Activated T-helper 9 cell treated with anti-CD3 and anti-CD28 coated beads, Interleukin-2, amount 50 U/mL, for 16 hours (primary cell): ENCODE measurements around the gene LTBP1.

ENCODE experiments used
- DNase-seq: peaks from one replicate; pipeline ENCODE4 v3.0.0-alpha.2; 2020; ENCODE audit warnings: low read depth

Gene LTBP1

GRCh38 chr2:33268246-33268831, 321.6 kb downstream of the LTBP1 start:
- DNase-seq = no peak

- DNase-seq = no peak
Measured at GRCh38 chr2:33272001-33272400, 325.2 kb downstream of the LTBP1 start.

- no peak for DNase-seq
Measured at GRCh38 chr2:33273479-33273878, 326.7 kb downstream of the LTBP1 start.

GRCh38 chr2:33274524-33274923, 327.8 kb downstream of the LTBP1 start:
- DNase-seq = no peak

GRCh38 chr2:33275689-33276444, 329.1 kb downstream of the LTBP1 start:
- peak; percentile 47 for DNase-seq

- DNase-seq = no peak
Measured at GRCh38 chr2:33277002-33277426, 330.3 kb downstream of the LTBP1 start.

GRCh38 chr2:33278245-33278943, 331.6 kb downstream of the LTBP1 start:
- no peak for DNase-seq

- no peak for DNase-seq
Measured at GRCh38 chr2:33284287-33284686, 337.5 kb downstream of the LTBP1 start.

GRCh38 chr2:33287507-33288005, 340.8 kb downstream of the LTBP1 start:
- DNase-seq = no peak

- DNase-seq = no peak
Measured at GRCh38 chr2:33288011-33288410, 341.3 kb downstream of the LTBP1 start.

GRCh38 chr2:33289961-33290360, 343.2 kb downstream of the LTBP1 start:
- no peak for DNase-seq

GRCh38 chr2:33291278-33292013, 344.7 kb downstream of the LTBP1 start:
- no peak for DNase-seq

GRCh38 chr2:33292063-33292462, 345.3 kb downstream of the LTBP1 start:
- no peak for DNase-seq

GRCh38 chr2:33292981-33293595, 346.3 kb downstream of the LTBP1 start:
- DNase-seq = no peak

- no peak for DNase-seq
Measured at GRCh38 chr2:33298233-33298632, 351.5 kb downstream of the LTBP1 start.

GRCh38 chr2:33301355-33301754, 354.6 kb downstream of the LTBP1 start:
- no peak for DNase-seq

- DNase-seq = no peak
Measured at GRCh38 chr2:33302348-33302747, 355.6 kb downstream of the LTBP1 start.

- no peak for DNase-seq
Measured at GRCh38 chr2:33304032-33304864, 357.5 kb downstream of the LTBP1 start.

- no peak for DNase-seq
Measured at GRCh38 chr2:33307659-33308270, 361.0 kb downstream of the LTBP1 start.

GRCh38 chr2:33312355-33312754, 365.6 kb downstream of the LTBP1 start:
- no peak for DNase-seq
